Neural cell (in vitro differentiated cells): Measurements from ENCODE around the gene ZNF600.

Source experiments
- CTCF ChIP-seq: fragments of 450-650 bp; IDR thresholded peaks from 2 replicates; pipeline ENCODE4 v1.5.1; 2014; ENCODE audit warnings: antibody characterized with exemption, mild to moderate bottlenecking, moderate library complexity; ENCODE audit not compliant: poor library complexity, severe bottlenecking
- EP300 ChIP-seq: fragments of 450-650 bp; conservative IDR thresholded peaks from 2 replicates; pipeline ENCODE4 v1.6.1; 2014; ENCODE audit warnings: antibody characterized with exemption, mild to moderate bottlenecking, moderate library complexity; ENCODE audit not compliant: poor library complexity, severe bottlenecking
- EZH2 ChIP-seq: fragments of 200-600, 300-800 bp; shearing (Covaris generic), sonication (generic); IDR thresholded peaks from 2 replicates; pipeline ENCODE4 v1.6.1; 2014; ENCODE audit warnings: antibody characterized with exemption, low read length, borderline replicate concordance, mild to moderate bottlenecking; ENCODE audit not compliant: insufficient read depth, poor library complexity, severe bottlenecking

- TF ChIP-seq CTCF = no peak
- no peak for TF ChIP-seq EP300
- no peak for TF ChIP-seq EZH2
Measured at GRCh38 chr19:52742516-52742915, 44.1 kb downstream of the ZNF600 start.
